ENCODE data around the gene MTRF1. TPM values are rescaled to one million over a fixed set of nuclear protein-coding genes. Genes with fewer than 3 reads are reported as not detected.

The MTRF1 gene
- total RNA-seq, 4 donors from 2014 or later: 9.3 to 22.2 (median 12.0) TPM

- TF ChIP-seq, protein P1, sequence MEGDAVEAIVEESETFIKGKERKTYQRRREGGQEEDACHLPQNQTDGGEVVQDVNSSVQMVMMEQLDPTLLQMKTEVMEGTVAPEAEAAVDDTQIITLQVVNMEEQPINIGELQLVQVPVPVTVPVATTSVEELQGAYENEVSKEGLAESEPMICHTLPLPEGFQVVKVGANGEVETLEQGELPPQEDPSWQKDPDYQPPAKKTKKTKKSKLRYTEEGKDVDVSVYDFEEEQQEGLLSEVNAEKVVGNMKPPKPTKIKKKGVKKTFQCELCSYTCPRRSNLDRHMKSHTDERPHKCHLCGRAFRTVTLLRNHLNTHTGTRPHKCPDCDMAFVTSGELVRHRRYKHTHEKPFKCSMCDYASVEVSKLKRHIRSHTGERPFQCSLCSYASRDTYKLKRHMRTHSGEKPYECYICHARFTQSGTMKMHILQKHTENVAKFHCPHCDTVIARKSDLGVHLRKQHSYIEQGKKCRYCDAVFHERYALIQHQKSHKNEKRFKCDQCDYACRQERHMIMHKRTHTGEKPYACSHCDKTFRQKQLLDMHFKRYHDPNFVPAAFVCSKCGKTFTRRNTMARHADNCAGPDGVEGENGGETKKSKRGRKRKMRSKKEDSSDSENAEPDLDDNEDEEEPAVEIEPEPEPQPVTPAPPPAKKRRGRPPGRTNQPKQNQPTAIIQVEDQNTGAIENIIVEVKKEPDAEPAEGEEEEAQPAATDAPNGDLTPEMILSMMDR (IDR thresholded peaks at IDR 0.05): no peak
- TF ChIP-seq POLR2A (IDR thresholded peaks at IDR 0.05): no peak
- no peak for DNase-seq
- Histone ChIP-seq H3K27ac (no peak overlapping the region), H3K9me3 (no peaks in the 10 kb centered on the region), H3K4me3 (replicated peaks in 1 of 3) (no peak overlapping the region), H3K4me1 (no peaks in the 10 kb centered on the region), H3K27me3 (no peaks in the 10 kb centered on the region), H3K36me3 (no peaks in the 10 kb centered on the region)
- WGBS, 2 donors: 81 to 83% methylated on average over 6 of the region's 6 CpGs
- intact Hi-C loops (cut with DNase I): no loop called here
Observed at GRCh38 chr13:41271456-41272285, 8.3 kb upstream of the MTRF1 start.

DNA sequence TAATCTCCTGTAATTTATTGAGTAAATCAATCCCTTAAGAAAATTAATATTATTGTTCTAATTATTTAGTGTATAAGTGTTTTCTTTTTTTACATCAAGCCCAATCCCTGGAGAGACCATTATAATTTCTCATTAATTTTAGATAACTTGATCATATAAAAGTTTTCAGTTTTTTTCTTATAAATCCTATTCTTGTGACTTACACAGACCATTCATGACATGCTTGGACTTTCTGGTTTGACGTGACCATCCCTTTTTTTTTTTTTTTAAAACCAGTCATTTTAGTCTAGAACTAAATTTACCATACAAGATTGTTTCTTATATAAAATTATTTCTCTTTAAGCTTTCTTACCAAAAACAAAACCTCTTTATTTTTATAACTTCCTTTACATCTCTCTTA, 5.4 kb upstream of the MTRF1 start:
- no peak overlapping the region for H3K27ac ChIP-seq
- no peak for DNase-seq
- H3K9me3 ChIP-seq: no peaks in the 10 kb centered on the region
- no peaks in the 10 kb centered on the region for H3K27me3 ChIP-seq
- no peaks in the 10 kb centered on the region for H3K36me3 ChIP-seq
- 8 to 14% methylated on average over 1 of the region's 1 CpG for WGBS, 2 donors
- TF ChIP-seq POLR2A (IDR thresholded peaks at IDR 0.05): no peak
- TF ChIP-seq, protein P1 (IDR thresholded peaks at IDR 0.05): no peak
- H3K4me3 ChIP-seq (replicated peaks in 1 of 3): no peak overlapping the region
- H3K4me1 ChIP-seq: no peaks in the 10 kb centered on the region
- intact Hi-C loops (cut with DNase I): no loop called here

GRCh38 chr13:41267106-41267505, 3.7 kb upstream of the MTRF1 start:
- Histone ChIP-seq H3K9me3 (no peaks in the 10 kb centered on the region), H3K4me3 (replicated peaks in 1 of 3) (no peak overlapping the region), H3K27ac (no peak overlapping the region), H3K27me3 (no peaks in the 10 kb centered on the region), H3K4me1 (peaks cover 3 to 5% of the 10 kb centered on the region in 2 donors), H3K36me3 (no peaks in the 10 kb centered on the region)
- no peak for TF ChIP-seq POLR2A (IDR thresholded peaks at IDR 0.05)
- TF ChIP-seq, protein P1 (IDR thresholded peaks at IDR 0.05): no peak
- DNase-seq: no peak
- intact Hi-C loops (cut with DNase I): no loop called here

DNA sequence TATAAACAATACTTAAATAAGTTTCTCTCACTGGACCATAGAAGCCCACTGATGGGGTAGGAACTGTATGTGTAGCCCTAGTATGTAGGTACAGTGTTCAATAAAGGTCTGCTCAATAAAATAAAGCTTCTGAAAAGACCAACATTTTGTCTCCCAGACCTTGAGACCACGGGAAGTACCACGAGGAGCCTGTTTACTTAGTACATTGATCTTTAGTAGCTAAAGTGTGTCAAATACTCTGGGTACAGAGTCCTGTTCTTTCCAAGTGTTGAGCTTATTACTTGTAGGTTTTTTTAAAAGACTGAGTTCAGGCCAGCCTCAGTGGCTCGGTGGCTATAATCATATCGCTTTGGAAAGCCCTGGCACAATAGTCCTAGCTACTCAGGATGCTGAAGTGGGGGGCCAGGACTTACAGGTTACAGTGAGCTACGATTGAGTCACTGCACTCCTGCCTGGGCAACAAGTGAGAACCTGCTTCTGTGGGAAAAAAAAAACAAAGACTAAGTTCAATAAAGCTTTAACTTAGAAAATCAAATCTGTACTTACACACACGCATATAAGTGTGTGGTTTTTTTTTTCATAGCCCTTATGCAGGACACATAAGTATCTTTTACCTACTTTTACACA, 3.4 kb downstream of the MTRF1 start:
- no peak for TF ChIP-seq POLR2A (IDR thresholded peaks at IDR 0.05)
- TF ChIP-seq, protein P1 (IDR thresholded peaks at IDR 0.05): no peak
- H3K9me3 ChIP-seq: no peaks in the 10 kb centered on the region
- no peaks in the 10 kb centered on the region for H3K27me3 ChIP-seq
- no peak overlapping the region for H3K27ac ChIP-seq
- intact Hi-C loops (cut with DNase I): no loop called here
- H3K4me3 ChIP-seq (replicated peaks in 1 of 3): no peak overlapping the region
- WGBS, 2 donors: 87 to 92% methylated on average over 6 of the region's 6 CpGs
- H3K36me3 ChIP-seq: peaks cover 7 to 8% of the 10 kb centered on the region in 2 donors
- H3K4me1 ChIP-seq: peaks cover 3 to 9% of the 10 kb centered on the region in 2 donors
- no peak for DNase-seq

GRCh38 chr13:41257535-41257934, 5.8 kb downstream of the MTRF1 start:
- TF ChIP-seq POLR2A (IDR thresholded peaks at IDR 0.05): no peak
- TF ChIP-seq, protein P1 (IDR thresholded peaks at IDR 0.05): no peak
- Histone ChIP-seq H3K4me3 (replicated peaks in 1 of 3) (no peak overlapping the region), H3K36me3 (peaks cover 7 to 8% of the 10 kb centered on the region in 2 donors), H3K27me3 (no peaks in the 10 kb centered on the region), H3K4me1 (peaks cover 4 to 11% of the 10 kb centered on the region in 2 donors), H3K9me3 (no peaks in the 10 kb centered on the region), H3K27ac (no peak overlapping the region)
- intact Hi-C loops (cut with DNase I): no loop called here
- no peak for DNase-seq

All from thyroid gland (tissue), 4 donors.